Parathyroid adenoma (tissue), 2 donors: Measurements from ENCODE around the gene ERCC6L.
"Not testable (repeated sequence)": the region's sequence is repeated elsewhere in the genome, so short reads cannot be mapped to it uniquely, and the experiment has no call there.

Experiments
- H2AFZ ChIP-seq: fragments of 300-600 bp; sonication (generic); one replicate; pipeline ENCODE4 v1.7.0; 2017; ENCODE audit warnings: antibody characterized with exemption, mild to moderate bottlenecking
- H3K27ac ChIP-seq: fragments of 300-600 bp; sonication (generic); one replicate; pipeline ENCODE4 v1.7.0; 2017
- H3K27me3 ChIP-seq: fragments of 300-600 bp; sonication (generic); one replicate; pipeline ENCODE4 v1.7.0; 2017; ENCODE audit warnings: low read length; ENCODE audit not compliant: control insufficient read depth, insufficient read depth
- H3K36me3 ChIP-seq: fragments of 300-600 bp; sonication (generic); one replicate; pipeline ENCODE4 v1.7.0; 2017; ENCODE audit warnings: low read length; ENCODE audit not compliant: control insufficient read depth, insufficient read depth
- H3K4me1 ChIP-seq: fragments of 300-600 bp; sonication (generic); one replicate; pipeline ENCODE4 v1.7.0; 2017; ENCODE audit warnings: control low read depth
- H3K4me2 ChIP-seq: fragments of 300-600 bp; sonication (generic); one replicate; pipeline ENCODE4 v1.7.0; 2017; ENCODE audit warnings: low read length
- H3K4me3 ChIP-seq: fragments of 300-600 bp; sonication (generic); one replicate; pipeline ENCODE4 v1.7.0; 2017; ENCODE audit warnings: low read depth, low read length
- H3K79me2 ChIP-seq: fragments of 300-600 bp; sonication (generic); one replicate; pipeline ENCODE4 v1.7.0; 2017; ENCODE audit warnings: control low read depth
- H3K9ac ChIP-seq: fragments of 300-600 bp; sonication (generic); one replicate; pipeline ENCODE4 v1.7.0; 2017; ENCODE audit warnings: mild to moderate bottlenecking
- H3K9me3 ChIP-seq: fragments of 300-600 bp; sonication (generic); one replicate; pipeline ENCODE4 v1.7.0; 2017; ENCODE audit warnings: low read length; ENCODE audit not compliant: control insufficient read depth
- CTCF ChIP-seq: fragments of 300-600 bp; sonication (generic); IDR thresholded peaks from one replicate; pipeline ENCODE4 v1.7.0; 2017; ENCODE audit warnings: antibody characterized with exemption, mild to moderate bottlenecking
- donor health status: primary hyperparathyroidism.

The ERCC6L gene

GRCh38 chrX:72181178-72182125 is 57.4 kb downstream of the ERCC6L start, which contains the start of gene PIN4:
Gene PIN4, plus strand, starts transcription at chrX:72181757. Its CDS starts 29 bp downstream, at chrX:72181786.
- Histone ChIP-seq H3K4me1 (no peaks in the 10 kb centered on the region), H3K4me3 (peak within 1 kb of the TSS; percentile 79), H3K9me3 (no peaks in the 10 kb centered on the region), H3K79me2 (peaks cover 7% of the 10 kb centered on the region), H3K4me2 (peak within 1 kb of the TSS; percentile 73), H3K27me3 (no peaks in the 10 kb centered on the region), H3K36me3 (no peaks in the 10 kb centered on the region), H2AFZ (peak within 1 kb of the TSS; percentile 93), H3K27ac (peak within 1 kb of the TSS; percentile 85), H3K9ac (no peak within 1 kb of the TSS)
- TF ChIP-seq CTCF: no peak

GRCh38 chrX:72180539-72180938 is 58.3 kb downstream of the ERCC6L start:
- TF ChIP-seq CTCF: no peak
- H3K27me3 ChIP-seq: no peaks in the 10 kb centered on the region
- H3K36me3 ChIP-seq: no peaks in the 10 kb centered on the region
- H3K4me2 ChIP-seq: peak overlapping the region; percentile 73
- no peaks in the 10 kb centered on the region for H3K9me3 ChIP-seq
- peaks cover 7% of the 10 kb centered on the region for H3K79me2 ChIP-seq
- no peak overlapping the region for H3K9ac ChIP-seq
- no peaks in the 10 kb centered on the region for H3K4me1 ChIP-seq
- H3K27ac ChIP-seq: peak overlapping the region; percentile 85
- peak overlapping the region; percentile 79 for H3K4me3 ChIP-seq
- H2AFZ ChIP-seq: peak overlapping the region; percentile 93

- H3K27me3 ChIP-seq: no peaks in the 10 kb centered on the region
- H2AFZ ChIP-seq: no peak overlapping the region
- no peak overlapping the region for H3K4me2 ChIP-seq
- no peaks in the 10 kb centered on the region for H3K36me3 ChIP-seq
- H3K9me3 ChIP-seq: no peaks in the 10 kb centered on the region
- H3K4me1 ChIP-seq: no peaks in the 10 kb centered on the region
- no peak overlapping the region for H3K9ac ChIP-seq
- H3K4me3 ChIP-seq: no peak overlapping the region
- H3K27ac ChIP-seq: no peak overlapping the region
- H3K79me2 ChIP-seq: peaks cover 4% of the 10 kb centered on the region
- TF ChIP-seq CTCF: no peak
These were observed 61.8 kb downstream of the ERCC6L start for GRCh38 chrX:72176981-72177380.

GRCh38 chrX:72176289-72176688 is 62.5 kb downstream of the ERCC6L start:
- H3K36me3 ChIP-seq, H2AFZ ChIP-seq, H3K4me1 ChIP-seq, H3K4me3 ChIP-seq, H3K4me2 ChIP-seq, H3K9ac ChIP-seq, H3K9me3 ChIP-seq, H3K79me2 ChIP-seq, H3K27me3 ChIP-seq, H3K27ac ChIP-seq: not testable (repeated sequence)

GRCh38 chrX:72169008-72169728 is 69.7 kb downstream of the ERCC6L start:
- H3K36me3 ChIP-seq: no peaks in the 10 kb centered on the region
- no peak overlapping the region for H3K4me3 ChIP-seq

More at GRCh38 chrX:72169008-72169728, 69.7 kb downstream of the ERCC6L start:
- no peak overlapping the region for H3K9ac ChIP-seq
- no peaks in the 10 kb centered on the region for H3K4me1 ChIP-seq
- H2AFZ ChIP-seq: no peak overlapping the region
- no peak overlapping the region for H3K27ac ChIP-seq
- no peak overlapping the region for H3K4me2 ChIP-seq
- TF ChIP-seq CTCF: no peak
- H3K9me3 ChIP-seq: no peaks in the 10 kb centered on the region
- no peaks in the 10 kb centered on the region for H3K79me2 ChIP-seq
- no peaks in the 10 kb centered on the region for H3K27me3 ChIP-seq
